Umbilical cord (tissue), 2 donors: ENCODE measurements around the gene GLDN. TPM values are rescaled to one million over a fixed set of nuclear protein-coding genes. Genes with fewer than 3 reads are reported as not detected.
"Not testable (repeated sequence)": the region's sequence is repeated elsewhere in the genome, so short reads cannot be mapped to it uniquely, and the experiment has no call there.

Source experiments
- DNase-seq: peaks from one replicate; pipeline ENCODE4 v3.0.0-alpha.2; 2015; ENCODE audit warnings: low spot score
- total RNA-seq: library from RNA; depleted of rRNA; stranded (reverse); fragments of >200 nt; gene quantifications from one replicate; pipeline ENCODE4 v1.2.3, GENCODE V29; 2014; ENCODE audit warnings: low replicate concordance; ENCODE audit not compliant: insufficient read depth

Gene GLDN
- total RNA-seq, 1 donor from 2014 or later, result 0.96 TPM

GRCh38 chr15:51386960-51387698, 45.7 kb downstream of the GLDN start:
- no peak for DNase-seq

DNA sequence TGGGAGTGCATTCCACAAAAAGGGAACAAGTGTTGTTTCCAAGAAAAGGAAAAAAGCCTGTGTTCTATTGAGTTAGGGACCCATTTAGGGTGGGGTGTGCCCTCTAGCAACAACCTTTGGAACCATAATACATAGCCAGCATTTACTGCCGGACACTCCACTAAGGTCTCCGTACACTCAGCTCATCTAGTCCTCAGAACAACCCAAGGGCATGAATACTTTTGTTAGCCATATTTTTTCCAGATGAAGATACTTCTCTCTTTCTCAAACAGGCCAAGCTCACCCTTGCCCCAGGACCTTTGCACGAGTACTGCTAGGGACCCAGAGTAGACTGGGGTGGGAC, 46.2 kb downstream of the GLDN start:
- no peak for DNase-seq

DNA sequence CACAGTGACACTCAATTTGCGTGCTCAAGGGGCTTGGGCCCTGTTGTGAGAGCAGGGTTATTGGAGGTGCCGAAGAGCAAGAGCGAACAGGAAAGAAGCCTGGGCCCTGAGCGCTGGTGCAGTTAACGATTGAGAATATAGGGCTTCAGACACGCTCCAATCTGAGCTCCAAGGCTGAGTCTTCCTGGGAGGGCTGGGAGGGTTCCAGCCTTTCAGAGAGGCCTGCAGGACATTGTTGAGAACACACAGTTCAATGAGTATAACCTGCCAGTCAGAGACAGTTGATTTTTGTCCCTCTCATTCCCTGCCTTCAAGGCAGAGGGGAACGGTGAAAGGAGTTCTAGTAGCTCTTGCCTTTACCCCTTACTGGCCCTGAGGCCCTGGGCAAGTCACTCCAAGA, 47.3 kb downstream of the GLDN start:
- DNase-seq, result no peak

GRCh38 chr15:51390241-51390965, 48.9 kb downstream of the GLDN start:
- DNase-seq, result no peak

GRCh38 chr15:51390966-51391422, 49.5 kb downstream of the GLDN start:
- no peak for DNase-seq

DNA sequence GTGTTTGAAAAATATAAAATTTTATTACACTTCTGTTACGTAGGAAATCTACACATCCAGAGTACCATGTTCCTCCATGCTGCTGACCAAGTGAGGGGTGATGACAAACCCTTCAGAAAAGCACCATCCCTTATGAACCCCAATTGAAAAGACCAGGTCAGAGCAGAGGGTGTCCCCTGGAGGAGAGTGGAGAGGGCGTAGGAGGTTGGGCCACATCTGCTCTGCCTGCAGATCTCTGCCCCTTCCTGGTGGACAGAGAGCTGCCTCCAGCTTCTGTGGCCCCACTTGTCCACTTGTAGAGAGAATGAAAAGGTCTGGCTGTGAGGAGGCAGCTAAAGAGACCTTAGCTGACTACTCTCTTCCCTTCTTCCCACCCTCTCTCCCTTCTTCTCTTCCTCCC, 55.5 kb downstream of the GLDN start:
- DNase-seq, result no peak

GRCh38 chr15:51398626-51399025, 57.2 kb downstream of the GLDN start:
- DNase-seq, result no peak

DNA sequence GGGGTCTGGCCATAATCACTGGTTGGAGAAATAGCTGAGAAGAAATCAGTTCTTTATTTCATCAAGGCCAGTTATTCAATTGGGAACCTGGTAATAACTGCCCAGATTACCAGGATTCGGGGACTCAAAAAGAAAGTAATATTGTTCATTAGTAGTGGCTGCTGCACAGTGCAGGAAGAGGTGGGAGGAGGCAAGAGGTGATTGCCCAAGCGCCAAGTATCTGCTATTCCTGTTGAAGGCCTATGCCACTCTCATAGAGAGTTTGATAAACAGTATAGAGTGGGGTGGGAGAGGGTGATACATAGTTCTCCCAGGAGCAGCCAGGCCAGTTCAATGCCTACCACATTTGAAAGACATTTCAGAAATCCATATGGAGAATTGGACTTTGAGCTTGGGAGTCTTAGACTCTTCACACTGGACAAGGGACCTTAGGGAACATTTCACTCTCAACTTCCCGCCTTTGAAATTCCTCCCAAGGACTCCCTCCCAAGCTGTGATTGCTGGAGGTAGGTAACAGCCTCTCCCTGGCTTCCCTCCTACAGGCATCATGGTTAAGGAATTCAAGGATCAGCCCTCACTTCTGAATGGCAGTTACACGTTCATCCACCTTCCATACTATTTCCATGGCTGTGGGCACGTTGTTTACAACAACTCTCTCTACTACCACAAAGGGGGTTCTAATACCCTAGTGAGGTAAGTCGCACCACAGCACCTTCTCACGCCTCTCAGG, 59.8 kb downstream of the GLDN start:
- no peak for DNase-seq

DNA sequence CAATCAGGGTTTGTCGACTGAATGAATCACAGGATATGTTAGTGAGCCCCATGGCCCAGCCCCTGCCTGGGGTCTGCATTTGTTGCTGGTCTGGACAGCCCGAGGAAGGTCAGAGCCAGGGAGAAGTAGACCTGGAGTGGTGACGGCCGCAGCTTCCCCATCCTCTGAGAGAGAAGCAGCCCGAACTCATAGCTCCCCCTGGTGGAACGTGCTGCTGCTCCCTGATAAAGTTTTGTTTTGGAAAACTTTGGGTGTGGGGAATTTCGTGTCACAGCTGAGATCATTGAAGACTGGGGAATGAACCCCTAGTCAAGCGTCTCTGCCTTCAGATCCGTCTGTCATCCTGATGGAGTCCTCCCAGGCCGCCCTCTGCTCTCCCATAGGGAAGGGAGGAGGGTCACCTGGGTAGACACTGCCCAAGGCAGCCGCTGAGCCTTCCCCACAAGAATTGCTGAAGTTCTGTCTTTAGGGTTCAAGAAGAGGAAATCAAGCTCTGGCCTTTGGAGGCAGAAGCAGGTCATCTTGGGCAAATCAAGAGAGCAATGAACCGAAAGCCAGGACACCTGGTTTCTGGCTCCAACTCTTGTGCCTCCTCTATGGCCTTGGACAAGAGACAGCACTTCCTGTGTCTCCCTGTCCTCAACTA, 60.5 kb downstream of the GLDN start:
- peak; percentile 8 for DNase-seq

GRCh38 chr15:51403072-51403878, 61.8 kb downstream of the GLDN start:
- DNase-seq, result peak; percentile 14

- DNase-seq, result no peak
Observed at GRCh38 chr15:51403946-51404695, 62.7 kb downstream of the GLDN start.

- no peak for DNase-seq
Observed at GRCh38 chr15:51405693-51406523, 64.5 kb downstream of the GLDN start.

GRCh38 chr15:51414256-51414860, 72.9 kb downstream of the GLDN start:
- DNase-seq, result no peak

- DNase-seq, result no peak
Observed at GRCh38 chr15:51416129-51416528, 74.7 kb downstream of the GLDN start.

DNA sequence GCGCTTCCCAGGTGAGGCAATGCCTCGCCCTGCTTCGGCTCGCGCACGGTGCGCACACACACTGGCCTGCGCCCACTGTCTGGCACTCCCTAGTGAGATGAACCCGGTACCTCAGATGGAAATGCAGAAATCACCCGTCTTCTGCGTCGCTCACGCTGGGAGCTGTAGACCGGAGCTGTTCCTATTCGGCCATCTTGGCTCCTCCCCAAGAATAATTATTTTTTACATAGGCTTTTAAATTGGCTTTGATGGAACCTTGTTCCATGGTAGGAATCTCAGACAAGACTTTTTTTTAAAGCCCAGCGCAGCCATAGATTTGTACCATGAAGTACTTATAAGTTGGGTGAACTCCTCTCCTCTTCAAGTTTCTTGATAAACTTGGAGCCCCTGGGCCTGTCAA, 81.6 kb downstream of the GLDN start:
- DNase-seq, result not testable (repeated sequence)

DNA sequence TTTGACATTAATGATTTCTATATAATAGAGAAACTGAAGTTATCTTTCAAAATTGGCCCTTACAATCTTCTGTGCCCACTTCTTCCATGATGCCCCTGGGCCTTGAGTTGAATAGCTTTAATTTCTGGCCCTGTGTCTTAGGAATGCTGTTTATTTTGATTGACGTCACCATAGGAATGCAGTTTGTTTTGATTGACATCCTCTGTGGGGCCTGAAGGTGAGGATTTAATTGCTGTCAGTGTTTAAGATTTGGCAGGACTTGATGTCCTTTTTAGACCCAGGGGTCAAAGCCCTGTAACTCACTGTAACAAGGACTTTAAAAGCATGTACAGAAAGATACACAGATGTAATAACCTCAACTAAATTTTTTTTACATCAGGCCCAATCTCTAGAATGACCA, 83.3 kb downstream of the GLDN start:
- no peak for DNase-seq

DNA sequence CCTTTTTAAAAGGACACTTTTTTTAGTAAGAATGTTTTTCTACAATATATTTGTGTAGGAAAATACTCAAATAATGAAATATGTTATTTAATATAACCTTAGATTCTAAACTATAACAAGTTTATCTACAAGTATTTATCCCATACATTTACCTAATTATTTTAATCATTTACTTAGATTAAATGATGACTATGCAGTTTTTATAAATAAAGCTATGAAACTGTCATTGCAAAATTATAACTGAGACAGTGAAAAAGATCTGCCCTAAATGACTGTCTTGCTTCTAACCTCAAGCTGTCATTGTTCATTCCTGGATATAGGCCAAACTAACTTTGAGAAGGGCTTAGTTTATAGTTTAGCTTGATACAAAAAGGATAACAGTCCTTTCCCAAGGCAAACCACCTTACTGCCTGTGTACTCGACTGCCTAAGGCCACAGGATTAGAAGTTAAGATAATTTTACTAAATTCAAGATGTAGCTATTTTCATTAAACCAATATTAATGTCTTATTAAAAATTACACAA, 84.1 kb downstream of the GLDN start:
- no peak for DNase-seq

- DNase-seq, result no peak
Observed at GRCh38 chr15:51438526-51438925, 97.1 kb downstream of the GLDN start.
